GM12878 (cell line): Measurements from ENCODE around the gene ZNF608. TPM values are rescaled to one million over a fixed set of nuclear protein-coding genes. Genes with fewer than 3 reads are reported as not detected.

Experiments
- ATAC-seq: fragments of 200-7000 bp; cut with Tn5 transposase; 3 replicates; pipeline ENCODE4 v1.9.1; 2020; ENCODE audit warnings: mild to moderate bottlenecking, moderate library complexity
- BruUV-seq: library from RNA; stranded (reverse); fragments of 400-500 nt; replicated peaks from 2 replicates; lab custom pipeline; 2021; lab: Mats Ljungman, UMichigan
- CTCF ChIA-PET: fragments of 300-600 bp; sonication (Branson Sonifier 250); formaldehyde crosslinking; extraction: SDS; loops from one replicate; lab custom pipeline; 2021; ENCODE audit warnings: inconsistent platforms; lab: Yijun Ruan, JAX
- POLR2A ChIA-PET: fragments of 350-600 bp; formaldehyde crosslinking; extraction: SDS; loops from one replicate; lab custom pipeline; 2021; ENCODE audit warnings: inconsistent platforms; lab: Charles Lee
- RAD21 ChIA-PET: fragments of 300-600 bp; sonication (Branson Sonifier 250); formaldehyde crosslinking; loops from one replicate; lab custom pipeline; 2023; ENCODE audit warnings: antibody characterized with exemption; ENCODE audit not compliant: unreplicated experiment; lab: Charles Lee
- SMC1A ChIA-PET: fragments of 300-600 bp; sonication (Branson Sonifier 250); formaldehyde crosslinking; loops from one replicate; lab custom pipeline; 2023; ENCODE audit not compliant: unreplicated experiment, uncharacterized antibody; lab: Charles Lee
- DNase-seq: peaks from one replicate; pipeline ENCODE4 v3.0.0-alpha.2; 2011; ENCODE audit warnings: low read depth, low spot score
- FAIRE-seq: peaks from 3 replicates; lab custom pipeline; 2011; peaks lifted over from hg19 to GRCh38; lab: Jason Lieb, UNC
- H2AFZ ChIP-seq: 2 replicates; pipeline ENCODE4 v1.6.0; 2011; ENCODE audit warnings: low read depth, low read length, control low read depth; ENCODE audit not compliant: control insufficient read depth
- H3K27ac ChIP-seq: 2 replicates; pipeline ENCODE4 v1.5.1; 2011; ENCODE audit warnings: control low read depth; ENCODE audit not compliant: control insufficient read depth, insufficient read depth
- H3K27me3 ChIP-seq, 2 experiments: replicated peaks in 1 of 2; 2 replicates each; pipeline versions ENCODE4 v1.6.0 to v1.6.1; 2011; ENCODE audit warnings: low read length in 1 of 2; ENCODE audit not compliant: control insufficient read depth in 2 of 2, insufficient read depth in 2 of 2
- H3K36me3 ChIP-seq, 2 experiments: 2 replicates each; pipeline ENCODE4 v1.5.1; 2011; ENCODE audit warnings: low read length in 1 of 2; ENCODE audit not compliant: control insufficient read depth in 2 of 2, insufficient read depth in 2 of 2
- H3K4me1 ChIP-seq: 2 replicates; pipeline ENCODE4 v1.6.1; 2011; ENCODE audit warnings: mild to moderate bottlenecking, low read length, moderate library complexity, mixed read lengths; ENCODE audit not compliant: control insufficient read depth, insufficient read depth
- H3K4me2 ChIP-seq: 2 replicates; pipeline ENCODE4 v1.6.0; 2011; ENCODE audit warnings: control low read depth; ENCODE audit not compliant: control insufficient read depth, insufficient read depth
- H3K4me3 ChIP-seq: fragments of 200-600 bp; sonication (generic); 2 replicates; pipeline ENCODE4 v1.5.1; 2016
- H3K79me2 ChIP-seq: 2 replicates; pipeline ENCODE4 v1.6.0; 2011; ENCODE audit warnings: low read length; ENCODE audit not compliant: control insufficient read depth, insufficient read depth
- H3K9ac ChIP-seq: 2 replicates; pipeline ENCODE4 v1.8.0; 2011; ENCODE audit warnings: low read length, control low read depth, mixed read lengths; ENCODE audit not compliant: control insufficient read depth, insufficient read depth
- H3K9me3 ChIP-seq: replicated peaks from 3 replicates; pipeline ENCODE4 v1.5.1; 2011; ENCODE audit warnings: mild to moderate bottlenecking, low read length; ENCODE audit not compliant: control insufficient read depth, insufficient read depth
- H4K20me1 ChIP-seq: 2 replicates; pipeline ENCODE4 v1.6.0; 2011; ENCODE audit not compliant: control insufficient read depth, insufficient read depth
- ATF3 ChIP-seq: IDR thresholded peaks from 2 replicates; pipeline ENCODE4 v1.6.1; 2011; ENCODE audit warnings: low read depth, mild to moderate bottlenecking, low read length, moderate library complexity, borderline replicate concordance; ENCODE audit errors: extremely low read depth
- BACH1 ChIP-seq: fragments of 450-650 bp; IDR thresholded peaks from 2 replicates; pipeline ENCODE4 v1.6.1; 2017; ENCODE audit warnings: mild to moderate bottlenecking, borderline replicate concordance
- BRCA1 ChIP-seq: IDR thresholded peaks from 2 replicates; pipeline ENCODE4 v1.6.1; 2011; ENCODE audit warnings: low read depth, low read length, improper control_type of control experiment
- CEBPB ChIP-seq, 2 experiments: fragments of 150-350 bp in 1 of 2; IDR thresholded peaks; 2 replicates each; pipeline ENCODE4 v1.6.1; 2012 to 2014; ENCODE audit warnings: low read depth in 2 of 2, low read length in 2 of 2, borderline replicate concordance in 1 of 2, inconsistent platforms in 1 of 2
- EGR1 ChIP-seq, 2 experiments: IDR thresholded peaks; 1 replicate in 1 of 2; 2 replicates in 1 of 2; pipeline ENCODE4 v1.6.1; 2011 to 2012; ENCODE audit warnings: low read depth in 2 of 2, low read length in 2 of 2, borderline replicate concordance in 1 of 2, mild to moderate bottlenecking in 1 of 2, moderate library complexity in 1 of 2
- ESRRA ChIP-seq: IDR thresholded peaks from 2 replicates; pipeline ENCODE4 v1.6.1; 2012; ENCODE audit warnings: mild to moderate bottlenecking, low read length, improper control_type of control experiment
- GATAD2B ChIP-seq: fragments of 450-650 bp; conservative IDR thresholded peaks from 2 replicates; pipeline ENCODE4 v1.6.1; 2017; ENCODE audit warnings: low read depth, mild to moderate bottlenecking, moderate library complexity
- KLF5 ChIP-seq: fragments of 450-650 bp; IDR thresholded peaks from 2 replicates; pipeline ENCODE4 v1.6.1; 2014; ENCODE audit warnings: mild to moderate bottlenecking; ENCODE audit not compliant: partially characterized antibody
- MYC ChIP-seq: IDR thresholded peaks from 2 replicates; pipeline ENCODE4 v1.6.1; 2011; ENCODE audit warnings: mild to moderate bottlenecking, low read length, moderate library complexity, inconsistent platforms; ENCODE audit not compliant: insufficient read depth, insufficient replicate concordance, insufficient read length, severe bottlenecking
- NFYA ChIP-seq: IDR thresholded peaks from 2 replicates; pipeline ENCODE4 v1.6.1; 2011; ENCODE audit warnings: low read depth, mild to moderate bottlenecking, low read length, improper control_type of control experiment, borderline replicate concordance
- SIN3A ChIP-seq: IDR thresholded peaks from 2 replicates; pipeline ENCODE4 v1.6.1; 2012; ENCODE audit warnings: low read depth, low read length, improper control_type of control experiment
- ZBTB40 ChIP-seq: fragments of 450-650 bp; IDR thresholded peaks from 2 replicates; pipeline ENCODE4 v1.6.1; 2016; ENCODE audit warnings: mild to moderate bottlenecking, moderate library complexity, borderline replicate concordance
- WGBS: methylation state at CpG from one replicate; pipeline ENCODE4 v1.1.6; 2016; ENCODE audit warnings: low lambda C conversion rate; ENCODE audit not compliant: insufficient replicate concordance, insufficient coverage; ENCODE audit errors: missing lambda C conversion rate; 5-methylcytosine and 5-hydroxymethylcytosine counted together
- in situ Hi-C: fragments of 300-500 bp; cut with MboI; formaldehyde crosslinking; loops from 9 replicates; pipeline ENCODE4 v1.14.3; 2018; ENCODE audit warnings: mixed read lengths
- intact Hi-C: fragments of 100-400 bp; cut with micrococcal nuclease; formaldehyde crosslinking; loops from one replicate; pipeline ENCODE4 v1.14.2; 2022; ENCODE audit not compliant: unreplicated experiment
- polyA plus RNA-seq, 11 experiments: library from polyadenylated mRNA; depleted of rRNA in 4 of 11; unstranded in 6 of 11; stranded (reverse) in 5 of 11; fragments of >200 nt; fragmentation: Nextera tagmentation in 4 of 11; fragmentation: Illumina TruSeq in 1 of 11; extraction: Ambion mirVana in 4 of 11; extraction: Trizol in 1 of 11; gene quantifications; 1 replicate in 1 of 11; 2 replicates in 10 of 11; pipeline versions ENCODE4 v1.2.1 to v1.2.3, GENCODE V29; 2011 to 2016; ENCODE audit warnings: inconsistent platforms in 2 of 11, missing spikeins in 2 of 11, low read depth in 1 of 11
- total RNA-seq, 4 experiments: library from RNA; depleted of rRNA in 3 of 4; stranded (reverse); fragments of >200 nt in 3 of 4; fragmentation: Illumina TruSeq in 1 of 4; extraction: Trizol in 1 of 4; gene quantifications; 2 replicates each; pipeline versions ENCODE4 v1.2.1 to v1.2.3, GENCODE V29; 2013 to 2021

The ZNF608 gene
- total and polyA plus RNA-seq, 10 of the 15 experiments (the other 5 are each of a cell fraction or from before 2014, with no cell fraction given): 0.19 to 6.7 (median 0.64) TPM

GRCh38 chr5:124700333-124700732 lies 46.1 kb downstream of the ZNF608 start:
- DNase-seq (no peak), FAIRE-seq (no peak), ATAC-seq (no peak)
- intact Hi-C loops (no loop called here), in situ Hi-C loops (loop anchor here (25.0 kb wide), 1 partner anchor 1038 kb away; no protein-coding TSS in a partner anchor)
- peaks cover 29% of the 10 kb centered on the region for H3K79me2 ChIP-seq
- no peaks in the 10 kb centered on the region; a peak in 1 of 4 replicates for H3K27me3 ChIP-seq
- ChIA-PET CTCF (no interaction called here), RAD21 (interaction anchor here (1.1 kb wide), 1 partner anchor 48 kb away, joined by 3 read pairs; no protein-coding TSS in a partner anchor), SMC1A (no interaction called here), POLR2A (no interaction called here)
- H3K4me1 ChIP-seq: peaks cover 40% of the 10 kb centered on the region
- no peak overlapping the region for H2AFZ ChIP-seq
- no peak overlapping the region for H3K9ac ChIP-seq
- H3K4me2 ChIP-seq: no peak overlapping the region
- BruUV-seq: no TSS peak
- no peak overlapping the region for H3K27ac ChIP-seq
- no peak for TF ChIP-seq EGR1 (IDR thresholded peaks at IDR 0.05; ENCODE audit: borderline replicate concordance in 1 of 2, low read depth in 2 of 2, low read length in 2 of 2)
- TF ChIP-seq BRCA1: no peak
- TF ChIP-seq KLF5: no peak
- 98% methylated on average over 3 of the region's 3 CpGs for WGBS
- no peaks in the 10 kb centered on the region; a peak in 1 of 4 replicates for H3K36me3 ChIP-seq
- no peaks in the 10 kb centered on the region for H3K9me3 ChIP-seq
- H4K20me1 ChIP-seq: no peaks in the 10 kb centered on the region
- H3K4me3 ChIP-seq: no peak overlapping the region

- Histone ChIP-seq H3K4me2 (no peak overlapping the region), H3K36me3 (no peaks in the 10 kb centered on the region; a peak in 1 of 4 replicates), H2AFZ (no peak overlapping the region), H3K9me3 (no peaks in the 10 kb centered on the region; the same call in 2 of the 3 replicates), H3K27ac (no peak overlapping the region), H4K20me1 (no peaks in the 10 kb centered on the region), H3K79me2 (peaks cover 21% of the 10 kb centered on the region), H3K4me3 (no peak overlapping the region), H3K9ac (no peak overlapping the region), H3K27me3 (no peaks in the 10 kb centered on the region; a peak in 1 of 4 replicates), H3K4me1 (peaks cover 26% of the 10 kb centered on the region)
- ChIA-PET RAD21 (interaction anchor here (0.5 to 1.3 kb wide), 2 partner anchors 50 to 210 kb away, joined by 3 read pairs; no protein-coding TSS in a partner anchor), POLR2A (interaction anchor here (0.9 kb wide), 1 partner anchor 33 kb away, joined by 3 read pairs; no protein-coding TSS in a partner anchor), SMC1A (interaction anchor here (0.6 to 1.7 kb wide), 9 partner anchors 12 to 726 kb away, joined by 3 to 5 read pairs (median 3); no protein-coding TSS in a partner anchor), CTCF (interaction anchor here (0.9 to 1.8 kb wide), 2 partner anchors 42 to 46 kb away, joined by 3 to 5 read pairs; no protein-coding TSS in a partner anchor)
- in situ Hi-C loops (no loop called here), intact Hi-C loops (no loop called here)
- no peak for FAIRE-seq
- no peak for DNase-seq
- ATAC-seq: no peak
- WGBS: 96% methylated on average over 1 of the region's 1 CpG
- no TSS peak for BruUV-seq
- TF ChIP-seq BACH1 (no peak), ESRRA (no peak), ATF3 (no peak), GATAD2B (no peak), MYC (no peak), SIN3A (no peak), NFYA (no peak), CEBPB (IDR thresholded peaks at IDR 0.05; ENCODE audit: borderline replicate concordance in 1 of 2, low read depth in 2 of 2, low read length in 2 of 2) (no peak), ZBTB40 (no peak)
These were observed 47.7 kb downstream of the ZNF608 start for GRCh38 chr5:124698770-124699169.
